ENCODE data around the gene DGKB.

GRCh38 chr7:14630048-14630447, 272.5 kb downstream of the DGKB start:
- TF ChIP-seq REST (IDR thresholded peaks at IDR 0.05; ENCODE audit: low read depth): no peak
- no peak for TF ChIP-seq RAD21 (IDR thresholded peaks at IDR 0.05; ENCODE audit: low read depth)
- no peak for TF ChIP-seq FOXM1 (IDR thresholded peaks at IDR 0.05; ENCODE audit: borderline replicate concordance, low read depth)
- TF ChIP-seq TEAD4 (IDR thresholded peaks at IDR 0.05): no peak
- no peak for TF ChIP-seq TAF1 (IDR thresholded peaks at IDR 0.05; ENCODE audit: low read depth)
- no peak for TF ChIP-seq NFIC (IDR thresholded peaks at IDR 0.05)
- no peak for TF ChIP-seq YY1 (IDR thresholded peaks at IDR 0.05; ENCODE audit: low read depth)
- no peak for TF ChIP-seq CEBPB (IDR thresholded peaks at IDR 0.05)
- TF ChIP-seq MAX (IDR thresholded peaks at IDR 0.05): no peak

Data from Ishikawa (cell line).